K562 (cell line): ENCODE measurements around the gene SH3BP5. TPM values are rescaled to one million over a fixed set of nuclear protein-coding genes. Genes with fewer than 3 reads are reported as not detected.

Experiments
- ATAC-seq: fragments of 200-7000 bp; cut with Tn5 transposase; 3 replicates; pipeline ENCODE4 v1.9.1; 2020; ENCODE audit warnings: moderate library complexity
- BruUV-seq: library from RNA; stranded (reverse); fragments of 400-500 nt; replicated peaks from 2 replicates; lab custom pipeline; 2021; lab: Mats Ljungman, UMichigan
- CTCF ChIA-PET: fragments of 300-600 bp; formaldehyde crosslinking; extraction: SDS; loops from one replicate; lab custom pipeline; 2021; ENCODE audit warnings: low intra/inter-chr PET ratio; lab: Yijun Ruan, JAX
- POLR2A ChIA-PET: fragments of 300-600, 350-650 bp; sonication (Branson Sonifier 250); formaldehyde crosslinking; extraction: SDS; loops from one replicate; lab custom pipeline; 2021; ENCODE audit warnings: antibody characterized with exemption, inconsistent platforms; lab: Yijun Ruan, JAX
- DNase-seq, 4 experiments: peaks; one replicate each; pipeline versions ENCODE4 v3.0.0 to v3.0.0-alpha.2; 2011 to 2018; ENCODE audit warnings: low spot score in 3 of 4, mixed read lengths in 3 of 4; ENCODE audit errors: extremely low read depth in 1 of 4
- FAIRE-seq: peaks from 2 replicates; lab custom pipeline; 2011; peaks lifted over from hg19 to GRCh38; lab: Jason Lieb, UNC
- H2AFZ ChIP-seq: 2 replicates; pipeline ENCODE4 v1.6.0; 2011; ENCODE audit warnings: low read depth, low read length, control low read depth, inconsistent platforms
- H3K27ac ChIP-seq: fragments of 200-600 bp; 3 replicates; pipeline ENCODE4 v1.8.0; 2011; ENCODE audit warnings: low read depth, mild to moderate bottlenecking, control low read depth, inconsistent platforms, low read length, moderate library complexity, mixed read lengths; ENCODE audit errors: extremely low read depth
- H3K27me3 ChIP-seq, 2 experiments: fragments of 300-600 bp in 1 of 2; 2 replicates in 1 of 2; 3 replicates in 1 of 2; pipeline versions ENCODE4 v1.6.0 to v1.8.0; 2011; ENCODE audit warnings: inconsistent platforms in 2 of 2, low read length in 2 of 2, mild to moderate bottlenecking in 1 of 2, mixed read lengths in 1 of 2, moderate library complexity in 1 of 2; ENCODE audit not compliant: control insufficient read depth in 2 of 2, insufficient read depth in 2 of 2
- H3K36me3 ChIP-seq: fragments of 300-600 bp; 3 replicates; pipeline ENCODE4 v1.8.0; 2011; ENCODE audit warnings: mild to moderate bottlenecking, low read length, inconsistent platforms; ENCODE audit not compliant: control insufficient read depth, insufficient read depth
- H3K4me1 ChIP-seq, 2 experiments: fragments of 200-600 bp in 1 of 2; replicated peaks in 1 of 2; 2 replicates in 1 of 2; 3 replicates in 1 of 2; pipeline versions ENCODE4 v1.5.1 to v1.8.0; 2011; ENCODE audit warnings: inconsistent platforms in 2 of 2, low read length in 2 of 2, mild to moderate bottlenecking in 1 of 2, mixed read lengths in 1 of 2, moderate library complexity in 1 of 2; ENCODE audit not compliant: control insufficient read depth in 2 of 2, insufficient read depth in 2 of 2
- H3K4me2 ChIP-seq: 2 replicates; pipeline ENCODE4 v1.6.1; 2011; ENCODE audit warnings: low read length, control low read depth, inconsistent platforms, mixed read lengths; ENCODE audit not compliant: insufficient read depth
- H3K4me3 ChIP-seq: fragments of 200-600 bp; sonication (generic), shearing (Covaris generic); 2 replicates; pipeline ENCODE4 v1.5.1; 2016; ENCODE audit warnings: control low read depth, inconsistent platforms
- H3K79me2 ChIP-seq: fragments of 200-600 bp; 3 replicates; pipeline ENCODE4 v1.8.0; 2011; ENCODE audit warnings: low read length, inconsistent platforms; ENCODE audit not compliant: control insufficient read depth, insufficient read depth
- H3K9ac ChIP-seq, 2 experiments: 2 replicates each; pipeline versions ENCODE4 v1.6.0 to v1.6.1; 2011; ENCODE audit warnings: low read depth in 2 of 2, low read length in 2 of 2, control low read depth in 1 of 2, inconsistent platforms in 1 of 2, mild to moderate bottlenecking in 1 of 2, mixed read lengths in 1 of 2; ENCODE audit not compliant: insufficient read depth in 1 of 2
- H3K9me1 ChIP-seq: one replicate; pipeline ENCODE4 v1.6.0; 2011; ENCODE audit warnings: inconsistent platforms, mild to moderate bottlenecking, low read length, moderate library complexity; ENCODE audit not compliant: control insufficient read depth, insufficient read depth
- H3K9me3 ChIP-seq: replicated peaks from 2 replicates; pipeline ENCODE4 v1.5.1; 2011; ENCODE audit warnings: low read depth, low read length, inconsistent platforms; ENCODE audit not compliant: control insufficient read depth, insufficient read depth
- H4K20me1 ChIP-seq: replicated peaks from 2 replicates; pipeline ENCODE4 v1.6.1; 2011; ENCODE audit warnings: low read length, inconsistent platforms, mixed read lengths; ENCODE audit not compliant: control insufficient read depth, insufficient read depth
- POLR2G ChIP-seq: fragments of 200-400 bp; formaldehyde crosslinking; IDR thresholded peaks from 2 replicates; pipeline ENCODE4 v1.6.1; 2017; ENCODE audit warnings: low read depth, mild to moderate bottlenecking, antibody characterized with exemption, low read length, moderate library complexity
- WGBS: fragments of 100-300 bp; shearing (Covaris generic); methylation state at CpG from one replicate; pipeline ENCODE4 v1.1.6; 2016; ENCODE audit warnings: low coverage, mixed read lengths; ENCODE audit not compliant: insufficient coverage; ENCODE audit errors: missing lambda C conversion rate; 5-methylcytosine and 5-hydroxymethylcytosine counted together
- in situ Hi-C: fragments of 300-500 bp; cut with MboI; formaldehyde crosslinking; loops from 4 replicates; pipeline ENCODE4 v1.15.0; 2018; ENCODE audit warnings: inconsistent platforms, mixed read lengths
- intact Hi-C: fragments of 100-400 bp; cut with micrococcal nuclease; formaldehyde crosslinking; loops from 2 replicates; pipeline ENCODE4 v1.14.2; 2022
- polyA plus RNA-seq, 8 experiments: library from polyadenylated mRNA; depleted of rRNA in 4 of 8; stranded (reverse) in 5 of 8; unstranded in 3 of 8; fragments of >200 nt; fragmentation: Nextera tagmentation in 2 of 8; fragmentation: Illumina TruSeq in 1 of 8; extraction: Ambion mirVana in 2 of 8; extraction: Trizol in 1 of 8; gene quantifications; 2 replicates each; pipeline versions ENCODE4 v1.2.1 to v1.2.3, GENCODE V29; 2011 to 2014; ENCODE audit warnings: inconsistent platforms in 1 of 8, missing spikeins in 1 of 8
- total RNA-seq, 7 experiments: library from RNA; depleted of rRNA in 6 of 7; stranded (reverse); fragments of >200 nt in 6 of 7; fragmentation: Illumina TruSeq in 2 of 7; extraction: Trizol in 2 of 7; gene quantifications; 2 replicates each; pipeline versions ENCODE4 v1.2.1 to v1.2.3, GENCODE V29; 2011 to 2021; ENCODE audit warnings: low replicate concordance in 1 of 7
- TF ChIP-seq, protein P1 (sequence below): fragments of 250-450 bp; sonication (Bioruptor Pico); IDR thresholded peaks from 2 replicates; pipeline ENCODE4 v1.5.0; 2020; ENCODE audit warnings: mild to moderate bottlenecking, borderline replicate concordance

The SH3BP5 gene
- total and polyA plus RNA-seq, 9 of the 15 experiments (the other 6 are each of a cell fraction or from before 2014, with no cell fraction given): 2.9 to 29.0 (median 14.9) TPM

DNA sequence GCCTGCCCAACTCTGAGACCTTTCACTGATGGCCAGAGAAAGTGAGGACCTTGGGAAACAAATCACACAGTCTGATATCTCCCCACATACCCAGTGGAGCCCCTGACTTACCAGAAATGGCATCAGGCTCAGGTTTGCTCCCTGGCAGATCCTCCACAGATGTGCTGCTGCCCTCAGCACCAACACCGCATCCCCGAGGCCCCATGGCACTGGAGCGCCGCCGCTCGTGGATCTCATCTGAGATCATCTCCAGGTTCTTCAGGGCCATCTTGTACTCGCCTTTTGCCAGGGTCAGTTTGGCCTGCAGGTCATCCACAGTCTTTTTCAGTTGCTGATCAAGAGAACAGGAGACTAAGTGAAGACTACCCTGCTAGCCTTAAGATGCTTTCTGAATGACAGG, 73.7 kb downstream of the SH3BP5 start:
- Histone ChIP-seq H3K27me3 (no peaks in the 10 kb centered on the region), H3K4me1 (0 out of 5 replicates have a peak, but pooled peaks cover 0 to 2% of the 10 kb centered on the region in 2 experiments), H3K4me2 (no peak overlapping the region), H3K9me1 (no peaks in the 10 kb centered on the region), H2AFZ (no peak overlapping the region), H3K79me2 (no peaks in the 10 kb centered on the region), H3K27ac (no peak overlapping the region), H3K4me3 (no peak overlapping the region), H3K9me3 (no peaks in the 10 kb centered on the region), H4K20me1 (no peaks in the 10 kb centered on the region; the same call in 1 of the 2 replicates), H3K9ac (no peak overlapping the region), H3K36me3 (peaks cover 75% of the 10 kb centered on the region)
- CTCF ChIA-PET: no interaction called here
- in situ Hi-C loops (no loop called here), intact Hi-C loops (no loop called here)
- POLR2A ChIA-PET: interaction anchor here (2.0 to 4.6 kb wide), 2 partner anchors 10 to 140 kb away, joined by 4 to 37 read pairs; no protein-coding TSS in a partner anchor
- 91% methylated on average over 7 of the region's 7 CpGs for WGBS
- DNase-seq (no peak), FAIRE-seq (no peak), ATAC-seq (no peak)
- BruUV-seq: no TSS peak
- TF ChIP-seq, protein P1, sequence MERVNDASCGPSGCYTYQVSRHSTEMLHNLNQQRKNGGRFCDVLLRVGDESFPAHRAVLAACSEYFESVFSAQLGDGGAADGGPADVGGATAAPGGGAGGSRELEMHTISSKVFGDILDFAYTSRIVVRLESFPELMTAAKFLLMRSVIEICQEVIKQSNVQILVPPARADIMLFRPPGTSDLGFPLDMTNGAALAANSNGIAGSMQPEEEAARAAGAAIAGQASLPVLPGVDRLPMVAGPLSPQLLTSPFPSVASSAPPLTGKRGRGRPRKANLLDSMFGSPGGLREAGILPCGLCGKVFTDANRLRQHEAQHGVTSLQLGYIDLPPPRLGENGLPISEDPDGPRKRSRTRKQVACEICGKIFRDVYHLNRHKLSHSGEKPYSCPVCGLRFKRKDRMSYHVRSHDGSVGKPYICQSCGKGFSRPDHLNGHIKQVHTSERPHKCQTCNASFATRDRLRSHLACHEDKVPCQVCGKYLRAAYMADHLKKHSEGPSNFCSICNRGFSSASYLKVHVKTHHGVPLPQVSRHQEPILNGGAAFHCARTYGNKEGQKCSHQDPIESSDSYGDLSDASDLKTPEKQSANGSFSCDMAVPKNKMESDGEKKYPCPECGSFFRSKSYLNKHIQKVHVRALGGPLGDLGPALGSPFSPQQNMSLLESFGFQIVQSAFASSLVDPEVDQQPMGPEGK: no peak
- peak; percentile 38; the same call in 1 of the 2 replicates for TF ChIP-seq POLR2G
- TF ChIP-seq, all 486 proteins: peak for 1
